RWPE2 (cell line): ENCODE measurements around the gene ZNF417.
"Not testable (repeated sequence)": the region's sequence is repeated elsewhere in the genome, so short reads cannot be mapped to it uniquely, and the experiment has no call there.

Experiments
- ATAC-seq: fragments of 200-7000 bp; cut with Tn5 transposase; 3 replicates; pipeline ENCODE4 v1.9.1; 2021; ENCODE audit warnings: low read depth
- DNase-seq: peaks from one replicate; pipeline ENCODE4 v3.0.0-alpha.2; 2020; ENCODE audit warnings: low spot score
- H3K27ac ChIP-seq: fragments of 450-650 bp; 2 replicates; pipeline ENCODE4 v1.5.1; 2017; ENCODE audit warnings: mild to moderate bottlenecking; ENCODE audit not compliant: poor library complexity, severe bottlenecking
- H3K27me3 ChIP-seq: fragments of 250-450 bp; sonication (Bioruptor Pico); 2 replicates; pipeline ENCODE4 v1.5.1; 2021; ENCODE audit warnings: mild to moderate bottlenecking, moderate library complexity; ENCODE audit not compliant: insufficient read depth, poor library complexity, severe bottlenecking
- H3K36me3 ChIP-seq: fragments of 250-450 bp; sonication (Bioruptor Pico); 2 replicates; pipeline ENCODE4 v1.5.1; 2020; ENCODE audit warnings: low read depth, mild to moderate bottlenecking, moderate library complexity
- H3K4me1 ChIP-seq: fragments of 250-450 bp; sonication (Bioruptor Pico); 2 replicates; pipeline ENCODE4 v1.5.1; 2021; ENCODE audit warnings: mild to moderate bottlenecking, moderate library complexity; ENCODE audit not compliant: insufficient read depth, poor library complexity, severe bottlenecking
- H3K4me3 ChIP-seq: fragments of 250-450 bp; sonication (Bioruptor Pico); 2 replicates; pipeline ENCODE4 v1.5.1; 2021; ENCODE audit warnings: mild to moderate bottlenecking, moderate library complexity; ENCODE audit not compliant: severe bottlenecking
- H3K9me3 ChIP-seq: fragments of 250-450 bp; sonication (Bioruptor Pico); 2 replicates; pipeline ENCODE4 v1.5.1; 2021; ENCODE audit warnings: mild to moderate bottlenecking, moderate library complexity; ENCODE audit not compliant: severe bottlenecking
- CTCF ChIP-seq: fragments of 450-650 bp; IDR thresholded peaks from one replicate; pipeline ENCODE4 v1.5.1; 2017; ENCODE audit warnings: mild to moderate bottlenecking, moderate library complexity; ENCODE audit not compliant: poor library complexity, severe bottlenecking

ZNF417 gene

DNA sequence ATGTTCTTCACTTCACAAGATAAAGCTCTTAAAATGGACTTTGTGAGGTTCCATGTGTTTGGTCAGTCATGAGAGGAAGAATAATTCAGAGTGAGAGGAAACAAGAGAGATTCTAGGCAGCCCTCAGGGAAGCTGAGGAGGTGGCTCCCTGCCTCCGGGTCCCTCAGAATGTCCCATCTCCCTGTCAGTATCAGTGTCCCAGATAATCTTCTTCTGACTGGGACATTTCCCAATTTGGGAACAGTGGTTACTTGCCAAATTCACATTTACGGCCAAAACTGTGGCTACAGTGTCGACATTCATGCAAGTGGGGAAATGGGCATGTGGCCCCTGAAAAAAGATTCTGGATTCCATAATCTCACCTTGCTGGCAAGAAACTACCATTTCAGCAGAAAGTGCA is 9.0 kb downstream of the ZNF417 start:
- no peaks in the 10 kb centered on the region for H3K9me3 ChIP-seq
- TF ChIP-seq CTCF = no peak
- H3K36me3 ChIP-seq = peaks cover 21% of the 10 kb centered on the region
- no peaks in the 10 kb centered on the region for H3K4me1 ChIP-seq
- DNase-seq = no peak
- H3K27ac ChIP-seq = no peak overlapping the region
- ATAC-seq = no peak
- H3K27me3 ChIP-seq = no peaks in the 10 kb centered on the region
- H3K4me3 ChIP-seq = no peak overlapping the region

DNA sequence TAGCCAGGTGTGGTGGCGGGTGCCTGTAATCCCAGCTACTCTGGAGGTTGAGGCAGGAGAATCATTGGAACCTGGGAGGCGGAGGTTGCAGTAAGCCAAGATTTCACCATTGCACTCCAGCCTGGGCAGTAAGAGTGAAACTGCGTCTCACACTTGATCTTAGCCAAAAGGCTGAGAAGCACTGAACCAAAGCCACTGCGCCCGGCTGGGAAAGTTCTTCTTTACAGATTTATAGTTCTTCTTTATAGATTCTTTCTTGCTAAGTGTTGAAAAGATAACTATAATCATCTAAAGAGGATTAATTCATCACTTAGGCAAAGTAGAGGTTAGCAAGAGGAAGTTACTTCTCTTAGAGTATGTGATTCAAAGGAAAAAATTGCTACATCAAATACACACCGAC is 11.1 kb downstream of the ZNF417 start:
- TF ChIP-seq CTCF = no peak
- Histone ChIP-seq H3K4me1 (no peaks in the 10 kb centered on the region), H3K4me3 (no peak overlapping the region), H3K27me3 (no peaks in the 10 kb centered on the region), H3K9me3 (no peaks in the 10 kb centered on the region), H3K27ac (no peak overlapping the region), H3K36me3 (peaks cover 7% of the 10 kb centered on the region)
- ATAC-seq (no peak), DNase-seq (no peak)

GRCh38 chr19:57903618-57904184 is 12.7 kb downstream of the ZNF417 start:
- peak; percentile 32 for TF ChIP-seq CTCF
- no peaks in the 10 kb centered on the region for H3K9me3 ChIP-seq
- ATAC-seq (no peak), DNase-seq (no peak)
- no peak overlapping the region for H3K27ac ChIP-seq
- no peaks in the 10 kb centered on the region for H3K27me3 ChIP-seq
- H3K4me1 ChIP-seq = no peaks in the 10 kb centered on the region
- H3K36me3 ChIP-seq = peaks cover 3% of the 10 kb centered on the region; the same call in 1 of the 2 replicates
- no peak overlapping the region for H3K4me3 ChIP-seq

- Histone ChIP-seq H3K27me3 (no peaks in the 10 kb centered on the region), H3K4me3 (no peak overlapping the region), H3K27ac (no peak overlapping the region), H3K9me3 (no peaks in the 10 kb centered on the region), H3K4me1 (no peaks in the 10 kb centered on the region), H3K36me3 (no peaks in the 10 kb centered on the region)
- TF ChIP-seq CTCF = no peak
- ATAC-seq = no peak
- DNase-seq = no peak
Measured at GRCh38 chr19:57900311-57900710, 16.1 kb downstream of the ZNF417 start.

DNA sequence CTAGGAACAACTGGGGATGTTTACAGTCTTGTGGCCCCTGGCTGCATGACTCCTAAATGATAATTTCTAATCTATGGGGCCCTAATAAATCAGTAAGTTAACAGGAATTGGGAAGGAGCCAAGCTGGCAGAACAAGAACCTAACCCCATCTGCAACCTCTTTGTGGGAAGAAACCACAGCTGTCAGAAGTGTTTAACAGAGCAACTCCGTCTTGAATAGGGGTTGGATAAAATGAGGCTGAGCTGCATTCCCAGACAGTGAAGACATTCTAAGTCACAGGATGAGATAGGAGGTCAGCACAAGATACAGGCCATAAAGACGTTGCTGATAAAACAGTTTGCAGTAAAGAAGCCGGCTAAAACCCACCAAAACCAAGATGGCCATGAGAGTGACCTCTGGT is 25.7 kb downstream of the ZNF417 start:
- peaks cover 11% of the 10 kb centered on the region; the same call in 1 of the 2 replicates for H3K36me3 ChIP-seq
- not testable (repeated sequence) for ATAC-seq, H3K27ac ChIP-seq, H3K9me3 ChIP-seq, H3K4me3 ChIP-seq, H3K4me1 ChIP-seq, H3K27me3 ChIP-seq, DNase-seq
